ENCODE results near the gene KL. TPM values are rescaled to one million over a fixed set of nuclear protein-coding genes. Genes with fewer than 3 reads are reported as not detected.

Gene KL
- total and polyA plus RNA-seq, 2 experiments from 2014 or later = 0.03 TPM; not detected in 1

GRCh38 chr13:33025220-33025744 lies 9.1 kb downstream of the KL start:
- Mint-ChIP-seq H3K27ac (no peak overlapping the region; the same call in 1 of the 2 replicates), H3K9me3 (no peaks in the 10 kb centered on the region), H3K4me3 (no peak overlapping the region), H3K36me3 (ENCODE audit: low read depth) (no peaks in the 10 kb centered on the region), H3K4me1 (peaks cover 22% of the 10 kb centered on the region), H3K27me3 (ENCODE audit: insufficient read depth, low read depth, poor library complexity) (peaks cover 5% of the 10 kb centered on the region)
- DNase-seq (ENCODE audit: low spot score) (peak; percentile 39), ATAC-seq (peak; percentile 91)
- H3K36me3 ChIP-seq (ENCODE audit: insufficient read depth) = no peaks in the 10 kb centered on the region
- H3K27me3 ChIP-seq (ENCODE audit: insufficient read depth) = no peaks in the 10 kb centered on the region
- no peaks in the 10 kb centered on the region for H3K79me2 ChIP-seq (replicated peaks; ENCODE audit: insufficient read depth)
- peaks cover 5% of the 10 kb centered on the region; the same call in 1 of the 2 replicates for H3K9me2 ChIP-seq (ENCODE audit: insufficient read depth)
- no peak overlapping the region for H3K4me2 ChIP-seq
- H4K20me1 ChIP-seq (replicated peaks; ENCODE audit: insufficient read depth) = no peaks in the 10 kb centered on the region
- no peaks in the 10 kb centered on the region for H3K4me1 ChIP-seq (ENCODE audit: insufficient read depth)
- H3K27ac ChIP-seq (ENCODE audit: low read depth) = no peak overlapping the region
- no peak overlapping the region for H3K4me3 ChIP-seq
- TF ChIP-seq, protein P1, sequence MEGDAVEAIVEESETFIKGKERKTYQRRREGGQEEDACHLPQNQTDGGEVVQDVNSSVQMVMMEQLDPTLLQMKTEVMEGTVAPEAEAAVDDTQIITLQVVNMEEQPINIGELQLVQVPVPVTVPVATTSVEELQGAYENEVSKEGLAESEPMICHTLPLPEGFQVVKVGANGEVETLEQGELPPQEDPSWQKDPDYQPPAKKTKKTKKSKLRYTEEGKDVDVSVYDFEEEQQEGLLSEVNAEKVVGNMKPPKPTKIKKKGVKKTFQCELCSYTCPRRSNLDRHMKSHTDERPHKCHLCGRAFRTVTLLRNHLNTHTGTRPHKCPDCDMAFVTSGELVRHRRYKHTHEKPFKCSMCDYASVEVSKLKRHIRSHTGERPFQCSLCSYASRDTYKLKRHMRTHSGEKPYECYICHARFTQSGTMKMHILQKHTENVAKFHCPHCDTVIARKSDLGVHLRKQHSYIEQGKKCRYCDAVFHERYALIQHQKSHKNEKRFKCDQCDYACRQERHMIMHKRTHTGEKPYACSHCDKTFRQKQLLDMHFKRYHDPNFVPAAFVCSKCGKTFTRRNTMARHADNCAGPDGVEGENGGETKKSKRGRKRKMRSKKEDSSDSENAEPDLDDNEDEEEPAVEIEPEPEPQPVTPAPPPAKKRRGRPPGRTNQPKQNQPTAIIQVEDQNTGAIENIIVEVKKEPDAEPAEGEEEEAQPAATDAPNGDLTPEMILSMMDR (conservative IDR thresholded peaks at IDR 0.05; ENCODE audit: low read depth in 2 of 2) = no peak
- TF ChIP-seq CREB1 (CRISPR knock-in tag; IDR thresholded peaks at IDR 0.05; ENCODE audit: low read depth) = no peak
- 0 out of 2 replicates have a peak, but pooled peaks have one; percentile 25 for TF ChIP-seq ZNF462 (CRISPR knock-in tag; IDR thresholded peaks at IDR 0.05)
- no peak for TF ChIP-seq ZNF114 (CRISPR knock-in tag; IDR thresholded peaks at IDR 0.05)
- TF ChIP-seq, protein P2, sequence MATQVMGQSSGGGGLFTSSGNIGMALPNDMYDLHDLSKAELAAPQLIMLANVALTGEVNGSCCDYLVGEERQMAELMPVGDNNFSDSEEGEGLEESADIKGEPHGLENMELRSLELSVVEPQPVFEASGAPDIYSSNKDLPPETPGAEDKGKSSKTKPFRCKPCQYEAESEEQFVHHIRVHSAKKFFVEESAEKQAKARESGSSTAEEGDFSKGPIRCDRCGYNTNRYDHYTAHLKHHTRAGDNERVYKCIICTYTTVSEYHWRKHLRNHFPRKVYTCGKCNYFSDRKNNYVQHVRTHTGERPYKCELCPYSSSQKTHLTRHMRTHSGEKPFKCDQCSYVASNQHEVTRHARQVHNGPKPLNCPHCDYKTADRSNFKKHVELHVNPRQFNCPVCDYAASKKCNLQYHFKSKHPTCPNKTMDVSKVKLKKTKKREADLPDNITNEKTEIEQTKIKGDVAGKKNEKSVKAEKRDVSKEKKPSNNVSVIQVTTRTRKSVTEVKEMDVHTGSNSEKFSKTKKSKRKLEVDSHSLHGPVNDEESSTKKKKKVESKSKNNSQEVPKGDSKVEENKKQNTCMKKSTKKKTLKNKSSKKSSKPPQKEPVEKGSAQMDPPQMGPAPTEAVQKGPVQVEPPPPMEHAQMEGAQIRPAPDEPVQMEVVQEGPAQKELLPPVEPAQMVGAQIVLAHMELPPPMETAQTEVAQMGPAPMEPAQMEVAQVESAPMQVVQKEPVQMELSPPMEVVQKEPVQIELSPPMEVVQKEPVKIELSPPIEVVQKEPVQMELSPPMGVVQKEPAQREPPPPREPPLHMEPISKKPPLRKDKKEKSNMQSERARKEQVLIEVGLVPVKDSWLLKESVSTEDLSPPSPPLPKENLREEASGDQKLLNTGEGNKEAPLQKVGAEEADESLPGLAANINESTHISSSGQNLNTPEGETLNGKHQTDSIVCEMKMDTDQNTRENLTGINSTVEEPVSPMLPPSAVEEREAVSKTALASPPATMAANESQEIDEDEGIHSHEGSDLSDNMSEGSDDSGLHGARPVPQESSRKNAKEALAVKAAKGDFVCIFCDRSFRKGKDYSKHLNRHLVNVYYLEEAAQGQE (IDR thresholded peaks at IDR 0.05; ENCODE audit: unreplicated experiment) = no peak
- H3F3A ChIP-seq (replicated peaks; ENCODE audit: low read depth) = no peaks in the 10 kb centered on the region
- H2AFZ ChIP-seq = no peak overlapping the region
